A549 (cell line): ENCODE data around the gene LTV1. TPM values are rescaled to one million over a fixed set of nuclear protein-coding genes. Genes with fewer than 3 reads are reported as not detected.
"Not testable (repeated sequence)": the region's sequence is repeated elsewhere in the genome, so short reads cannot be mapped to it uniquely, and the experiment has no call there.

Experiments
- ATAC-seq, 2 experiments: fragments of 200-7000 bp in 1 of 2; fragments of >200 bp in 1 of 2; cut with Nextera tagmentation in 1 of 2; cut with Tn5 transposase in 1 of 2; 3 replicates each; pipeline versions ENCODE4 v1.8.0 to v1.9.1; 2018 to 2020; ENCODE audit warnings: mild to moderate bottlenecking in 1 of 2, moderate library complexity in 1 of 2
- CTCF ChIA-PET: fragments of 300-600 bp; sonication (Branson Sonifier 250); formaldehyde crosslinking; extraction: SDS; loops from one replicate; lab custom pipeline; 2021; ENCODE audit warnings: antibody characterized with exemption, inconsistent platforms; lab: Yijun Ruan, JAX
- POLR2A ChIA-PET: fragments of 350-600 bp; formaldehyde crosslinking; extraction: SDS; loops from one replicate; lab custom pipeline; 2021; ENCODE audit warnings: antibody characterized with exemption, inconsistent platforms; lab: Yijun Ruan, JAX
- DNase-seq, 2 experiments: peaks; one replicate each; pipeline versions ENCODE4 v3.0.0 to v3.0.0-alpha.2; 2011 to 2016; ENCODE audit warnings: low read depth in 1 of 2, low spot score in 1 of 2
- FAIRE-seq: peaks from 2 replicates; lab custom pipeline; 2011; peaks lifted over from hg19 to GRCh38; lab: Jason Lieb, UNC
- H3K27ac ChIP-seq, 2 experiments: fragments of >200 bp; sonication (Bioruptor Twin); formaldehyde crosslinking; 3 replicates each; pipeline ENCODE4 v1.5.1; 2016 to 2017
- H3K4me1 ChIP-seq: fragments of >200 bp; sonication (Bioruptor Twin); formaldehyde crosslinking; 3 replicates; pipeline ENCODE4 v1.6.1; 2016
- H3K4me2 ChIP-seq: fragments of >200 bp; sonication (Bioruptor Twin); formaldehyde crosslinking; 3 replicates; pipeline ENCODE4 v1.6.1; 2016
- H3K4me3 ChIP-seq: fragments of >200 bp; sonication (Bioruptor Twin); formaldehyde crosslinking; 3 replicates; pipeline ENCODE4 v1.5.1; 2016
- H3K9me3 ChIP-seq: fragments of >200 bp; sonication (Bioruptor Twin); formaldehyde crosslinking; 3 replicates; pipeline ENCODE4 v1.6.1; 2016
- CBX2 ChIP-seq: fragments of 200-600 bp; sonication (generic); IDR thresholded peaks from 2 replicates; pipeline ENCODE4 v1.6.1; 2016; ENCODE audit warnings: low read depth, mild to moderate bottlenecking, borderline replicate concordance
- EHF ChIP-seq: fragments of 250-450 bp; sonication (Bioruptor Pico); IDR thresholded peaks from 2 replicates; pipeline ENCODE4 v1.5.0; 2020; ENCODE audit warnings: mild to moderate bottlenecking
- EP300 ChIP-seq, 2 experiments: fragments of >200 bp; sonication (Bioruptor Twin); formaldehyde crosslinking; IDR thresholded peaks; 2 replicates in 1 of 2; 3 replicates in 1 of 2; pipeline ENCODE4 v1.6.1; 2016 to 2017
- FOXS1 ChIP-seq: fragments of 250-450 bp; sonication (Bioruptor Pico); IDR thresholded peaks from 2 replicates; pipeline ENCODE4 v1.5.0; 2020; ENCODE audit warnings: mild to moderate bottlenecking, moderate library complexity
- HOXB5 ChIP-seq: fragments of 250-450 bp; sonication (Bioruptor Pico); IDR thresholded peaks from 2 replicates; pipeline ENCODE4 v1.5.0; 2020; ENCODE audit warnings: mild to moderate bottlenecking, moderate library complexity
- MYC ChIP-seq: IDR thresholded peaks from 2 replicates; pipeline ENCODE4 v1.6.1; 2012; ENCODE audit warnings: mild to moderate bottlenecking, inconsistent platforms, low read length, improper control_type of control experiment, borderline replicate concordance
- RFX5 ChIP-seq: fragments of 450-650 bp; IDR thresholded peaks from 2 replicates; pipeline ENCODE4 v1.7.1; 2014; ENCODE audit warnings: antibody characterized with exemption, mild to moderate bottlenecking, moderate library complexity
- SREBF2 ChIP-seq: fragments of 450-650 bp; IDR thresholded peaks from 2 replicates; pipeline ENCODE4 v1.6.1; 2014; ENCODE audit warnings: mild to moderate bottlenecking, moderate library complexity
- TFCP2L1 ChIP-seq: fragments of 250-450 bp; sonication (Bioruptor Pico); IDR thresholded peaks from 2 replicates; pipeline ENCODE4 v1.5.0; 2021; ENCODE audit warnings: mild to moderate bottlenecking
- TP53 ChIP-seq: fragments of 250-450 bp; sonication (Bioruptor Pico); IDR thresholded peaks from 2 replicates; pipeline ENCODE4 v1.5.0; 2021; ENCODE audit warnings: mild to moderate bottlenecking, moderate library complexity
- ZFP36 ChIP-seq: fragments of 450-650 bp; IDR thresholded peaks from 2 replicates; pipeline ENCODE4 v1.6.1; 2014; ENCODE audit warnings: borderline replicate concordance; ENCODE audit not compliant: partially characterized antibody
- ZNF302 ChIP-seq: fragments of 250-450 bp; sonication (Bioruptor Pico); IDR thresholded peaks from 2 replicates; pipeline ENCODE4 v1.9.0; 2021; ENCODE audit warnings: inconsistent platforms, mild to moderate bottlenecking, moderate library complexity
- WGBS: methylation state at CpG from one replicate; pipeline ENCODE4 v1.1.6; 2017; ENCODE audit errors: missing lambda C conversion rate; 5-methylcytosine and 5-hydroxymethylcytosine counted together
- polyA plus RNA-seq, 4 experiments: library from polyadenylated mRNA; depleted of rRNA in 3 of 4; stranded (reverse); fragments of >200 nt; fragmentation: RNase III in 1 of 4; extraction: RNeasy Plus Mini Kit Qiagen cat#74134 plus additional on column Dnase treatment in 1 of 4; gene quantifications; 2 replicates in 3 of 4; 3 replicates in 1 of 4; pipeline ENCODE4 v1.2.3, GENCODE V29; 2011 to 2017
- TF ChIP-seq, protein P1 (sequence below): fragments of >200 bp; sonication (Bioruptor Twin); formaldehyde crosslinking; IDR thresholded peaks from 3 replicates; pipeline ENCODE4 v1.5.1; 2016
- TF ChIP-seq, protein P2 (sequence below): fragments of 150-350 bp; IDR thresholded peaks from 2 replicates; pipeline ENCODE4 v1.6.1; 2014; ENCODE audit warnings: low read depth, mild to moderate bottlenecking, low read length
- TF ChIP-seq, protein P3 (sequence below): IDR thresholded peaks from 2 replicates; pipeline ENCODE4 v1.6.1; 2012; ENCODE audit warnings: low read depth, borderline replicate concordance

LTV1 gene
- polyA plus RNA-seq, 2 of the 4 experiments (the other 2 are of a cell fraction): 50.7 to 52.4 TPM

DNA sequence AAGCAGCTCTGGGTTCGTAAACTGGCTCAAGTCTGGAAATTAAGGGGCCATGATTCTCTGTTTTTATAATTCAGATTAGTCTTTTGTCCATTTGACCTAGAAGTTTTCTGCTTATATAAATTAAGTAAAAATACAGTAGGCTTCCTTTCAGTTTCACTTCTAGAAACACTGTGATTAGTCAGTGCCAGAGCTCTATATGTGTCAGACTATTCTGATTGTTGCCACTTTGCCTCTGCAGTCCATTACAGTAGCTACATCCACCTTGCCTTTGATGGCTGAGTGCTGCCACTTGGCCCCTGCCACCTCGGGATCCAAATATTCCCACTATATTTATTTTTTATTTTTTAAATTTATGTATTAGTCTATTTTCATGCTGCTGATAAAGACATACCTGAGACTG is 29.1 kb downstream of the LTV1 start:
- Histone ChIP-seq H3K4me3 (no peak overlapping the region), H3K9me3 (peaks cover 10% of the 10 kb centered on the region; the same call in 1 of the 3 replicates), H3K4me1 (no peaks in the 10 kb centered on the region), H3K4me2 (no peak overlapping the region)
- ChIA-PET CTCF (no interaction called here), POLR2A (no interaction called here)
- no peak for FAIRE-seq
- 45% methylated on average over 2 of the region's 2 CpGs for WGBS
- no peak for TF ChIP-seq CBX2
- no peak for TF ChIP-seq TFCP2L1 (CRISPR knock-in tag)
- TF ChIP-seq, protein P1, sequence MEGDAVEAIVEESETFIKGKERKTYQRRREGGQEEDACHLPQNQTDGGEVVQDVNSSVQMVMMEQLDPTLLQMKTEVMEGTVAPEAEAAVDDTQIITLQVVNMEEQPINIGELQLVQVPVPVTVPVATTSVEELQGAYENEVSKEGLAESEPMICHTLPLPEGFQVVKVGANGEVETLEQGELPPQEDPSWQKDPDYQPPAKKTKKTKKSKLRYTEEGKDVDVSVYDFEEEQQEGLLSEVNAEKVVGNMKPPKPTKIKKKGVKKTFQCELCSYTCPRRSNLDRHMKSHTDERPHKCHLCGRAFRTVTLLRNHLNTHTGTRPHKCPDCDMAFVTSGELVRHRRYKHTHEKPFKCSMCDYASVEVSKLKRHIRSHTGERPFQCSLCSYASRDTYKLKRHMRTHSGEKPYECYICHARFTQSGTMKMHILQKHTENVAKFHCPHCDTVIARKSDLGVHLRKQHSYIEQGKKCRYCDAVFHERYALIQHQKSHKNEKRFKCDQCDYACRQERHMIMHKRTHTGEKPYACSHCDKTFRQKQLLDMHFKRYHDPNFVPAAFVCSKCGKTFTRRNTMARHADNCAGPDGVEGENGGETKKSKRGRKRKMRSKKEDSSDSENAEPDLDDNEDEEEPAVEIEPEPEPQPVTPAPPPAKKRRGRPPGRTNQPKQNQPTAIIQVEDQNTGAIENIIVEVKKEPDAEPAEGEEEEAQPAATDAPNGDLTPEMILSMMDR: no peak
- no peak for TF ChIP-seq ZFP36
- no peak for TF ChIP-seq TP53 (CRISPR knock-in tag)
- no peak for TF ChIP-seq FOXS1 (CRISPR knock-in tag)
- no peak for TF ChIP-seq ZNF302
- no peak for TF ChIP-seq RFX5
- TF ChIP-seq, all 56 proteins: peak for 0
- ATAC-seq (no peak), DNase-seq (no peak)
- H3K27ac ChIP-seq: no peak overlapping the region

DNA sequence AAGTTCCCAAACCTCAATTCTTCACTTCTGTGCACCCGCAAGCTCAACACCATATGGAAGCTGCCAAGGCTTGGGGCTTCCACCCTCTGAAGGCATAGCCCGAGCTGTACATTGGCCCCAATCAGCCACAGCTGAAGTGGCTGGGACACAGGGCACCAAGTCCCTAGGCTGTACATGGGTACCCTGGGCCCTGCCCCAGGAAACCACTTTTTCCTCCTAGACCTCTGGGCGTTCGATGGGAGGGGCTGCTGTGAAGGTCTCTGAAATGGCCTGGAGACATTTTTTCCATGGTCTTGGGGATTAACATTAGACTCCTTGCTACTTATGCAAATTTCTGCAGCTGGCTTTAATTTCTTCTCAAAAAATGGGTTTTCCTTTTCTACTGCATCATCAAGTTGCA is 30.5 kb downstream of the LTV1 start:
- H3K4me1 ChIP-seq, H3K4me2 ChIP-seq, POLR2A ChIA-PET, H3K9me3 ChIP-seq, DNase-seq, CTCF ChIA-PET, FAIRE-seq, ATAC-seq, H3K27ac ChIP-seq, H3K4me3 ChIP-seq: not testable (repeated sequence)
- 63% methylated on average over 4 of the region's 4 CpGs for WGBS

DNA sequence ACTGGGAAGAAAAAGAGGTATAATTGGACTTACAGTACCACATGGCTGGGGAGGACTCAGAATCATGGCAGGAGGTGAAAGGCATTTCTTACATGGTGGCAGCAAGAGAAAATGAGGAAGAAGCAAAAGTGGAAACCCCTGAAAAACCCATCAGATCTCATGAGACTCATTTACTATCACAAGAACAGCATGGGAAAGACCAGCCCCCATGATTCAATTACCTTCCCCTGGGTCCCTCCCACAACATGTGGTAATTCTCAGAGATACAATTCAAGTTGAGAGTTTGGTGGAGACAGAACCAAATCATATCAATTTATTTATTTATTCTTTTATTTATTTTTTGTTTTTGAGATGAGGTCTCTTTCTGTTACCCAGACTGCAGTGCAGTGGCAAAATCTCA is 31.4 kb downstream of the LTV1 start:
- POLR2A ChIA-PET, H3K27ac ChIP-seq, DNase-seq, H3K4me1 ChIP-seq, FAIRE-seq, ATAC-seq, H3K9me3 ChIP-seq, H3K4me2 ChIP-seq, H3K4me3 ChIP-seq, CTCF ChIA-PET: not testable (repeated sequence)

DNA sequence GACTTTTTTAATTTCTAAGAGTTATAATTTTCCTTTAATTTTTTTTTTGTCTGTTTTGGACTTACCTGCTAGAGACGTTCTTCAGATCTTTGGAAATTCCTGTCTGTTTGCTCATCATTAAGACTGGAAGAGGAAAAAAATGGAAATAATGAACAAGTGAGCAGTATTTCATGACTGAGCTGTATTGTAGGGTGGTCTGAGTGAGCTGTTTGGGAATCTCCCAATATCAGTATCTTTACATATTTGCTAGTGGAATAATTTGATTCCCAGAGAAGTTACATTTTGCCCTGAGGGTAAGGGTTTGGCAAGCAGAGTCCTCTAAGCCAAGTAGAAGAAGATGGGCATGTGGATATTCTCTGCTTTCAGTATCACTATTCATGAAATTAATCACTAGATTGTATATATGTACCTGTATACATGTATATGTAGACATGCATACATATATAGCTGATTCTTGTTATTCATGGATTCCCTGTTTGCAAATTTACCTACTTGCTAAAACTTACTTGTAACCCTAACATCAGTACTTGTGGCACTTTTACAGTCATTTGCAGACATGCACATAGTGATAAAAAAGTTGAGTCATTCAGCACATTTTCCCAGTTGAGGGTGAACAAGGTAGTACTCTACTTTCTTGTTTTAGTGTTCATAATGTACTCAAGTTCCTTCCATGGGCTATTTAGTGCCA is 34.6 kb downstream of the LTV1 start:
- no peak for FAIRE-seq
- Histone ChIP-seq H3K4me3 (no peak overlapping the region), H3K27ac (no peak overlapping the region), H3K4me2 (no peak overlapping the region), H3K9me3 (peaks cover 7% of the 10 kb centered on the region; the same call in 1 of the 3 replicates), H3K4me1 (no peaks in the 10 kb centered on the region)
- POLR2A ChIA-PET: no interaction called here
- DNase-seq: no peak
- TF ChIP-seq ZNF302: no peak
- no peak for TF ChIP-seq HOXB5 (CRISPR knock-in tag)
- TF ChIP-seq MYC: no peak
- TF ChIP-seq FOXS1 (CRISPR knock-in tag): no peak
- TF ChIP-seq, protein P2, sequence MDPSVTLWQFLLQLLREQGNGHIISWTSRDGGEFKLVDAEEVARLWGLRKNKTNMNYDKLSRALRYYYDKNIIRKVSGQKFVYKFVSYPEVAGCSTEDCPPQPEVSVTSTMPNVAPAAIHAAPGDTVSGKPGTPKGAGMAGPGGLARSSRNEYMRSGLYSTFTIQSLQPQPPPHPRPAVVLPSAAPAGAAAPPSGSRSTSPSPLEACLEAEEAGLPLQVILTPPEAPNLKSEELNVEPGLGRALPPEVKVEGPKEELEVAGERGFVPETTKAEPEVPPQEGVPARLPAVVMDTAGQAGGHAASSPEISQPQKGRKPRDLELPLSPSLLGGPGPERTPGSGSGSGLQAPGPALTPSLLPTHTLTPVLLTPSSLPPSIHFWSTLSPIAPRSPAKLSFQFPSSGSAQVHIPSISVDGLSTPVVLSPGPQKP: no peak
- no peak for TF ChIP-seq EHF
- TF ChIP-seq TP53 (CRISPR knock-in tag): no peak
- TF ChIP-seq EP300 (IDR thresholded peaks at IDR 0.05): no peak
- TF ChIP-seq, protein P3, sequence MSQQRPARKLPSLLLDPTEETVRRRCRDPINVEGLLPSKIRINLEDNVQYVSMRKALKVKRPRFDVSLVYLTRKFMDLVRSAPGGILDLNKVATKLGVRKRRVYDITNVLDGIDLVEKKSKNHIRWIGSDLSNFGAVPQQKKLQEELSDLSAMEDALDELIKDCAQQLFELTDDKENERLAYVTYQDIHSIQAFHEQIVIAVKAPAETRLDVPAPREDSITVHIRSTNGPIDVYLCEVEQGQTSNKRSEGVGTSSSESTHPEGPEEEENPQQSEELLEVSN: no peak
- TF ChIP-seq SREBF2: no peak
- CTCF ChIA-PET: no interaction called here
- no peak for ATAC-seq
- WGBS: 62% methylated on average over 1 of the region's 1 CpG
